ENCODE results near the gene NKG7. TPM values are rescaled to one million over a fixed set of nuclear protein-coding genes. Genes with fewer than 3 reads are reported as not detected.

The NKG7 gene
- total and polyA plus RNA-seq, 8 donors = 0.56 to 2.1 (median 1.0) TPM; not detected in 2

GRCh38 chr19:51361239-51361638, 11.2 kb downstream of the NKG7 start:
- WGBS, 2 donors = 89 to 91% methylated on average over 13 of the region's 13 CpGs
- intact Hi-C loops (cut with DNase I) = no loop called here
- no peak overlapping the region for H3K4me3 ChIP-seq

GRCh38 chr19:51359294-51359693, 13.2 kb downstream of the NKG7 start:
- Histone ChIP-seq H3K36me3 (no peaks in the 10 kb centered on the region), H3K9me3 (no peaks in the 10 kb centered on the region), H3K27me3 (no peaks in the 10 kb centered on the region), H3K27ac (no peak overlapping the region), H3K4me1 (no peaks in the 10 kb centered on the region), H3K4me3 (no peak overlapping the region)
- DNase-seq = no peak
- no peak for ATAC-seq
- WGBS, 2 donors = 96% methylated on average over 4 of the region's 4 CpGs
- no peak for TF ChIP-seq CTCF (IDR thresholded peaks at IDR 0.05)
- intact Hi-C loops (cut with DNase I) = no loop called here
- FAIRE-seq = no peak

More at GRCh38 chr19:51361239-51361638, 11.2 kb downstream of the NKG7 start:
- no peak overlapping the region for H3K27ac ChIP-seq
- no peak for DNase-seq
- no peak for TF ChIP-seq CTCF (IDR thresholded peaks at IDR 0.05)
- peaks cover 3 to 6% (median 5%) of the 10 kb centered on the region in 3 donors for H3K4me1 ChIP-seq
- FAIRE-seq = no peak
- H3K36me3 ChIP-seq = no peaks in the 10 kb centered on the region
- no peaks in the 10 kb centered on the region for H3K27me3 ChIP-seq
- H3K9me3 ChIP-seq = no peaks in the 10 kb centered on the region
- ATAC-seq = no peak

- no peak for ATAC-seq
- FAIRE-seq = no peak
- no peaks in the 10 kb centered on the region for H3K4me1 ChIP-seq
- no peaks in the 10 kb centered on the region for H3K36me3 ChIP-seq
- WGBS, 2 donors = 90 to 95% methylated on average over 7 of the region's 7 CpGs
- H3K4me3 ChIP-seq = no peak overlapping the region
- intact Hi-C loops (cut with DNase I) = no loop called here
- TF ChIP-seq CTCF (IDR thresholded peaks at IDR 0.05) = no peak
- DNase-seq = no peak
- H3K27me3 ChIP-seq = no peaks in the 10 kb centered on the region
- H3K27ac ChIP-seq = no peak overlapping the region
- H3K9me3 ChIP-seq = no peaks in the 10 kb centered on the region
These were observed 14.5 kb downstream of the NKG7 start for GRCh38 chr19:51357952-51358351.

GRCh38 chr19:51356159-51356801, 16.2 kb downstream of the NKG7 start:
- Histone ChIP-seq H3K27ac (no peak overlapping the region), H3K4me1 (no peaks in the 10 kb centered on the region), H3K27me3 (no peaks in the 10 kb centered on the region), H3K9me3 (no peaks in the 10 kb centered on the region), H3K36me3 (peaks cover 0 to 5% (median 0%) of the 10 kb centered on the region in 3 donors), H3K4me3 (no peak overlapping the region)
- ATAC-seq (no peak), FAIRE-seq (no peak), DNase-seq (no peak)
- no peak for TF ChIP-seq CTCF (IDR thresholded peaks at IDR 0.05)
- intact Hi-C loops (cut with DNase I) = no loop called here
- WGBS, 2 donors = 96 to 97% methylated on average over 10 of the region's 10 CpGs

GRCh38 chr19:51354742-51355148, 17.7 kb downstream of the NKG7 start:
- H3K27me3 ChIP-seq = no peaks in the 10 kb centered on the region

More at GRCh38 chr19:51354742-51355148, 17.7 kb downstream of the NKG7 start:
- FAIRE-seq = no peak
- H3K36me3 ChIP-seq = peaks cover 0 to 9% (median 0%) of the 10 kb centered on the region in 3 donors
- H3K27ac ChIP-seq = no peak overlapping the region
- intact Hi-C loops (cut with DNase I) = no loop called here
- TF ChIP-seq CTCF (IDR thresholded peaks at IDR 0.05) = no peak
- H3K9me3 ChIP-seq = no peaks in the 10 kb centered on the region
- 58 to 63% methylated on average over 8 of the region's 8 CpGs for WGBS, 2 donors
- H3K4me1 ChIP-seq = no peaks in the 10 kb centered on the region
- no peak for ATAC-seq
- DNase-seq = no peak
- H3K4me3 ChIP-seq = no peak overlapping the region
